OCI-LY3 (cell line): ENCODE data around the gene PLPPR3.

Experiments used
- EZH2phosphoT487 ChIP-seq: fragments of 200-600 bp; shearing (Covaris generic); IDR thresholded peaks from 2 replicates; pipeline ENCODE4 v1.6.1; 2018; ENCODE audit warnings: antibody characterized with exemption, mixed run types, low read depth
- TF ChIP-seq, protein P1 (sequence below): fragments of 200-600, 300-600 bp; sonication (generic); IDR thresholded peaks from 2 replicates; pipeline ENCODE4 v1.5.1; 2014; ENCODE audit warnings: antibody characterized with exemption, low read length, low read depth

DNA sequence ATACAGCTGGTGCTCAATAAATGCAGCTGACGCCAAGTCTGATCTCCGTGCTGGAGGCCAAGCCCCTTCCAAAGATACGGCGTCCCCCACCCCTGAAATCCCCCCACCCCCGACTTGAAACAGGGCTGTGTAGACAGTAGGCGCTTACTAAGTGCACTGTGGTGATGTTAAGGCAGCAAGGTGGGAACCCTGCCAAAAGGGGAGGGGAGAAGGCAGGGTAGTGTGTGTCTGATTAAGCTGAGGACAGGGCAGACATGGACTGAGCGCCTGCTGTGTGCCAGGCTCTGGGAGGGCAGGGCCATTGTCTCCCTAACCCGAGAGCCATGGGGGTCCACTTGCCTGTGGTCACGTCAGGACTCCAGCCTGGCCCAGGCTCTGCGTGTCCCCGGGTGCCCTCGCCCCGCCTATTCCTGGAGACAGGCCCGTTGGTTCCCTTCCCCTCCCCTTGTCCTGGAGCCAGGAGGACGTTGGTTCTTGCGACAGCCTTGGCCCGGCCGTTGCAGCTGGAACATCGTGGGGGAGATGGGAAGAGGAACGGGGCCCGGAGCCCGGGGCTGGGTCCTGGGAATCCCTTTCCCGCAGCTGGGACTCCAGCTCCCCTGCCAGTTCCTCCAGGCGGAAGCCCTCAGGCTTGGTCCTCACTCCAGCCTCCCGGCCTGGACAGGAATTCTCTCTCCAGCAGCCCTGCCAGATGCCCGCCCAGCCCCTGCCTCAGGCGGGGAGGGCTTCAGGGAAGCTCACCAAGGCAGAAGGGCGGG, 28.6 kb upstream of the PLPPR3 start:
- TF ChIP-seq, protein P1, sequence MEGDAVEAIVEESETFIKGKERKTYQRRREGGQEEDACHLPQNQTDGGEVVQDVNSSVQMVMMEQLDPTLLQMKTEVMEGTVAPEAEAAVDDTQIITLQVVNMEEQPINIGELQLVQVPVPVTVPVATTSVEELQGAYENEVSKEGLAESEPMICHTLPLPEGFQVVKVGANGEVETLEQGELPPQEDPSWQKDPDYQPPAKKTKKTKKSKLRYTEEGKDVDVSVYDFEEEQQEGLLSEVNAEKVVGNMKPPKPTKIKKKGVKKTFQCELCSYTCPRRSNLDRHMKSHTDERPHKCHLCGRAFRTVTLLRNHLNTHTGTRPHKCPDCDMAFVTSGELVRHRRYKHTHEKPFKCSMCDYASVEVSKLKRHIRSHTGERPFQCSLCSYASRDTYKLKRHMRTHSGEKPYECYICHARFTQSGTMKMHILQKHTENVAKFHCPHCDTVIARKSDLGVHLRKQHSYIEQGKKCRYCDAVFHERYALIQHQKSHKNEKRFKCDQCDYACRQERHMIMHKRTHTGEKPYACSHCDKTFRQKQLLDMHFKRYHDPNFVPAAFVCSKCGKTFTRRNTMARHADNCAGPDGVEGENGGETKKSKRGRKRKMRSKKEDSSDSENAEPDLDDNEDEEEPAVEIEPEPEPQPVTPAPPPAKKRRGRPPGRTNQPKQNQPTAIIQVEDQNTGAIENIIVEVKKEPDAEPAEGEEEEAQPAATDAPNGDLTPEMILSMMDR: no peak
- TF ChIP-seq EZH2phosphoT487: no peak
